ENCODE results near the gene C9orf40.

DNA sequence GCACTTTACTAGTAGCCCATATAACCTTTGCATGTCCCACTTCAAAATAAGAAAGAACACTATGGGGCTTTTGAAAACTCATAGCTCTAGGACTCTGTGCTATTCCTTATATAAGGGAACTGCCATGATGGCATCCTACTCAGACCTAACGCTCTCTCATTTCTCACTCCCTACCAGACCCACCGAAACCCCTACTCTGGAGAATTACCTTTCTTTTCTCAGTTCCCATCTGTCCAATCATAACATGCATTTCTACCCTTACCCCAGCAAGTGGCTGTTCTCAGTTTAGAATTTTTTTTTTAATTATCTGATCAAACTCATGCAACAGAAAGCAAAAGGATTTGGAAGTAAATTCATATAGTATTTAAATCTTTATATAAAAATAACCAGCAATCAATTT, 48.1 kb upstream of the C9orf40 start:
- TF ChIP-seq, protein P1, sequence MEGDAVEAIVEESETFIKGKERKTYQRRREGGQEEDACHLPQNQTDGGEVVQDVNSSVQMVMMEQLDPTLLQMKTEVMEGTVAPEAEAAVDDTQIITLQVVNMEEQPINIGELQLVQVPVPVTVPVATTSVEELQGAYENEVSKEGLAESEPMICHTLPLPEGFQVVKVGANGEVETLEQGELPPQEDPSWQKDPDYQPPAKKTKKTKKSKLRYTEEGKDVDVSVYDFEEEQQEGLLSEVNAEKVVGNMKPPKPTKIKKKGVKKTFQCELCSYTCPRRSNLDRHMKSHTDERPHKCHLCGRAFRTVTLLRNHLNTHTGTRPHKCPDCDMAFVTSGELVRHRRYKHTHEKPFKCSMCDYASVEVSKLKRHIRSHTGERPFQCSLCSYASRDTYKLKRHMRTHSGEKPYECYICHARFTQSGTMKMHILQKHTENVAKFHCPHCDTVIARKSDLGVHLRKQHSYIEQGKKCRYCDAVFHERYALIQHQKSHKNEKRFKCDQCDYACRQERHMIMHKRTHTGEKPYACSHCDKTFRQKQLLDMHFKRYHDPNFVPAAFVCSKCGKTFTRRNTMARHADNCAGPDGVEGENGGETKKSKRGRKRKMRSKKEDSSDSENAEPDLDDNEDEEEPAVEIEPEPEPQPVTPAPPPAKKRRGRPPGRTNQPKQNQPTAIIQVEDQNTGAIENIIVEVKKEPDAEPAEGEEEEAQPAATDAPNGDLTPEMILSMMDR (conservative IDR thresholded peaks at IDR 0.05; ENCODE audit: low read length): no peak
- TF ChIP-seq EZH2phosphoT487 (IDR thresholded peaks at IDR 0.05; ENCODE audit: borderline replicate concordance): no peak

Measured in Loucy (cell line).